H9 (cell line): ENCODE measurements around the gene HIPK1. TPM values are rescaled to one million over a fixed set of nuclear protein-coding genes. Genes with fewer than 3 reads are reported as not detected.

Experiments
- DNase-seq: peaks from one replicate; pipeline ENCODE4 v3.0.0-alpha.2; 2017
- H2AFZ ChIP-seq: one replicate; pipeline ENCODE4 v1.6.1; 2013; ENCODE audit warnings: mild to moderate bottlenecking, low read length, control low read depth, moderate library complexity
- H2AK5ac ChIP-seq: 2 replicates; pipeline ENCODE4 v1.6.1; 2013; ENCODE audit warnings: low read length, control low read depth, mixed read lengths; ENCODE audit not compliant: insufficient read length
- H2BK120ac ChIP-seq: one replicate; pipeline ENCODE4 v1.6.1; 2013; ENCODE audit warnings: low read depth, mild to moderate bottlenecking, low read length, control low read depth, inconsistent platforms; ENCODE audit not compliant: poor library complexity, severe bottlenecking
- H2BK12ac ChIP-seq: 2 replicates; pipeline ENCODE4 v1.6.1; 2013; ENCODE audit warnings: low read length, control low read depth, mixed read lengths, low read depth; ENCODE audit not compliant: insufficient read length
- H2BK15ac ChIP-seq: 2 replicates; pipeline ENCODE4 v1.6.1; 2013; ENCODE audit warnings: low read depth, low read length, control low read depth
- H2BK20ac ChIP-seq: one replicate; pipeline ENCODE4 v1.6.1; 2013; ENCODE audit warnings: low read depth, mild to moderate bottlenecking, low read length, control low read depth, inconsistent platforms; ENCODE audit not compliant: poor library complexity, severe bottlenecking
- H2BK5ac ChIP-seq: 2 replicates; pipeline ENCODE4 v1.6.1; 2013; ENCODE audit warnings: low read length, control low read depth, mixed read lengths; ENCODE audit not compliant: insufficient read length
- H3K14ac ChIP-seq: 2 replicates; pipeline ENCODE4 v1.6.1; 2013; ENCODE audit warnings: low read length, control low read depth; ENCODE audit not compliant: insufficient read depth
- H3K18ac ChIP-seq: 2 replicates; pipeline ENCODE4 v1.6.1; 2013; ENCODE audit warnings: low read depth, mild to moderate bottlenecking, mixed read lengths, low read length, control low read depth; ENCODE audit not compliant: insufficient read length
- H3K23ac ChIP-seq: 2 replicates; pipeline ENCODE4 v1.6.1; 2013; ENCODE audit warnings: low read length, control low read depth, mixed read lengths, low read depth; ENCODE audit not compliant: insufficient read length
- H3K23me2 ChIP-seq: 2 replicates; pipeline ENCODE4 v1.6.1; 2013; ENCODE audit warnings: low read depth, mild to moderate bottlenecking, mixed read lengths, low read length, control low read depth; ENCODE audit not compliant: insufficient read length, poor library complexity, severe bottlenecking
- H3K27ac ChIP-seq: 2 replicates; pipeline ENCODE4 v1.5.1; 2013; ENCODE audit warnings: low read length, control low read depth, mixed read lengths, low read depth; ENCODE audit not compliant: insufficient read length
- H3K27me3 ChIP-seq: 2 replicates; pipeline ENCODE4 v1.6.1; 2013; ENCODE audit warnings: low read length, control low read depth, inconsistent platforms; ENCODE audit not compliant: insufficient read depth
- H3K4ac ChIP-seq: 2 replicates; pipeline ENCODE4 v1.6.1; 2013; ENCODE audit warnings: low read depth, mild to moderate bottlenecking, control low read depth, inconsistent platforms, low read length, moderate library complexity
- H3K4me1 ChIP-seq: 2 replicates; pipeline ENCODE4 v1.6.1; 2013; ENCODE audit warnings: low read length, control low read depth, inconsistent platforms; ENCODE audit not compliant: insufficient read depth
- H3K4me2 ChIP-seq: 2 replicates; pipeline ENCODE4 v1.6.1; 2013; ENCODE audit warnings: low read length, control low read depth, mixed read lengths; ENCODE audit not compliant: insufficient read length, insufficient read depth
- H3K56ac ChIP-seq: 2 replicates; pipeline ENCODE4 v1.6.1; 2013; ENCODE audit warnings: low read depth, mild to moderate bottlenecking, mixed read lengths, low read length, control low read depth; ENCODE audit not compliant: insufficient read length
- H3K79me1 ChIP-seq: 2 replicates; pipeline ENCODE4 v1.6.1; 2013; ENCODE audit warnings: low read depth, mild to moderate bottlenecking, moderate library complexity, low read length, control low read depth, inconsistent platforms; ENCODE audit not compliant: insufficient read depth, poor library complexity, severe bottlenecking
- H3K79me2 ChIP-seq: 2 replicates; pipeline ENCODE4 v1.6.1; 2013; ENCODE audit warnings: low read length, control low read depth, inconsistent platforms; ENCODE audit not compliant: insufficient read depth
- H3K9ac ChIP-seq: 2 replicates; pipeline ENCODE4 v1.6.1; 2013; ENCODE audit warnings: low read length, control low read depth, mixed read lengths; ENCODE audit not compliant: insufficient read length; ENCODE audit errors: extremely low read depth
- H3K9me3 ChIP-seq: one replicate; pipeline ENCODE4 v1.6.1; 2013; ENCODE audit warnings: low read depth, low read length, inconsistent platforms; ENCODE audit not compliant: control insufficient read depth
- H3T11ph ChIP-seq: one replicate; pipeline ENCODE4 v1.6.1; 2013; ENCODE audit warnings: mild to moderate bottlenecking, low read length, control low read depth, inconsistent platforms
- H4K20me1 ChIP-seq: one replicate; pipeline ENCODE4 v1.6.1; 2013; ENCODE audit not compliant: control insufficient read depth, insufficient read length, insufficient read depth
- H4K5ac ChIP-seq: 2 replicates; pipeline ENCODE4 v1.6.1; 2013; ENCODE audit warnings: low read depth, mild to moderate bottlenecking, mixed read lengths, low read length, control low read depth; ENCODE audit not compliant: insufficient read length
- H4K8ac ChIP-seq: replicated peaks from 2 replicates; pipeline ENCODE4 v1.6.1; 2013; ENCODE audit warnings: low read length, control low read depth, mixed read lengths, low read depth; ENCODE audit not compliant: insufficient read length
- H4K91ac ChIP-seq: 2 replicates; pipeline ENCODE4 v1.6.1; 2013; ENCODE audit warnings: low read depth, mild to moderate bottlenecking, moderate library complexity, mixed read lengths, low read length, control low read depth; ENCODE audit not compliant: insufficient read length
- H3K27ac Mint-ChIP-seq, 3 experiments: 2 replicates in 2 of 3; 3 replicates in 1 of 3; pipeline ENCODE4 v1.8.0; 2020 to 2021; ENCODE audit warnings: mixed read lengths in 3 of 3, mild to moderate bottlenecking in 1 of 3, moderate library complexity in 1 of 3
- H3K27me3 Mint-ChIP-seq: 2 replicates; pipeline ENCODE4 v1.8.0; 2021; ENCODE audit warnings: low read depth, mild to moderate bottlenecking, moderate library complexity, mixed read lengths
- H3K36me3 Mint-ChIP-seq, 3 experiments: 2 replicates in 2 of 3; 3 replicates in 1 of 3; pipeline ENCODE4 v1.8.0; 2020 to 2021; ENCODE audit warnings: low read depth in 3 of 3, mixed read lengths in 3 of 3; ENCODE audit not compliant: insufficient read depth in 1 of 3
- H3K4me1 Mint-ChIP-seq, 2 experiments: 2 replicates each; pipeline ENCODE4 v1.8.0; 2020; ENCODE audit warnings: mixed read lengths in 2 of 2
- H3K4me3 Mint-ChIP-seq, 2 experiments: 2 replicates in 1 of 2; 3 replicates in 1 of 2; pipeline ENCODE4 v1.8.0; 2020 to 2021; ENCODE audit warnings: mild to moderate bottlenecking in 2 of 2, mixed read lengths in 2 of 2, moderate library complexity in 1 of 2
- H3K9me3 Mint-ChIP-seq, 2 experiments: 2 replicates in 1 of 2; 3 replicates in 1 of 2; pipeline ENCODE4 v1.8.0; 2020; ENCODE audit warnings: mild to moderate bottlenecking in 2 of 2, mixed read lengths in 2 of 2, moderate library complexity in 1 of 2
- WGBS: extraction: QIAGEN DNeasy Blood & Tissue Kit; methylation state at CpG from one replicate; pipeline ENCODE4 v1.1.7; 2013; ENCODE audit warnings: missing lambda C conversion rate, low lambda C conversion rate, mixed read lengths; ENCODE audit not compliant: insufficient read length; ENCODE audit errors: extremely low coverage; 5-methylcytosine and 5-hydroxymethylcytosine counted together
- total RNA-seq: library from RNA; stranded (reverse); gene quantifications from 2 replicates; pipeline ENCODE4 v1.2.1, GENCODE V29; 2021
- TF ChIP-seq, protein P1 (sequence below): fragments of 200-600 bp; sonication (generic); conservative IDR thresholded peaks from 3 replicates; pipeline ENCODE4 v1.8.0; 2021; ENCODE audit warnings: antibody characterized with exemption, mild to moderate bottlenecking

Gene HIPK1
- total RNA-seq, 1 experiment from 2014 or later = 65.7 TPM

DNA sequence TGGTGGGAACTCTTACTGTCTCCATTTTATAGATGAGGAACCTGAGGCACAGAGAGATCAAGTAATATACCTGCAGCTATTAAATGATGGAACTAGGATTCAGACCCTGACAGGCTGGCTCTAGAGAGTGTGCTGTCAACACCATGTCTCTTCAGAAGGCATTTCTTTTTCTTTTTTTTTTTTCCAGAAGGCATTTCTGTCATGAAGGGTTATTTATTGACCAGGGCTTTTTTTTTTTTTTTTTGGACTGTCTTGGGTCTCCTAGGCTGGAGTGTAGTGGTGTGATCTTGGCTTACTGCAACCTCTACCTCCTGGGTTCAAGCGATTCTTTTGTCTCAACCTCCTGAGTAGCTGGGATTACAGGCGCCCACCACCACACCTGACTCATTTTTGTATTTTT lies 22.6 kb downstream of the HIPK1 start:
- peaks cover 9% of the 10 kb centered on the region for H3K79me1 ChIP-seq
- no peak overlapping the region for H2AK5ac ChIP-seq
- H3K79me2 ChIP-seq = no peaks in the 10 kb centered on the region
- no peak overlapping the region for H3K4ac ChIP-seq
- H3K4me2 ChIP-seq = no peak overlapping the region
- H3K9me3 Mint-ChIP-seq = no peaks in the 10 kb centered on the region
- H3K56ac ChIP-seq = no peak overlapping the region
- H3K23me2 ChIP-seq = no peaks in the 10 kb centered on the region
- H3T11ph ChIP-seq = no peak overlapping the region
- peaks cover 3 to 28% (median 16%) of the 10 kb centered on the region in 3 experiments; a peak in 5 of 7 replicates for H3K36me3 Mint-ChIP-seq
- no peak overlapping the region for H3K14ac ChIP-seq
- no peak overlapping the region for H2BK5ac ChIP-seq
- no peak overlapping the region for H3K18ac ChIP-seq
- H2BK120ac ChIP-seq = no peak overlapping the region
- H4K8ac ChIP-seq = no peak overlapping the region
- H3K4me1 ChIP-seq = peaks cover 3% of the 10 kb centered on the region; the same call in 1 of the 2 replicates
- no peak overlapping the region for H4K91ac ChIP-seq
- TF ChIP-seq, protein P1, sequence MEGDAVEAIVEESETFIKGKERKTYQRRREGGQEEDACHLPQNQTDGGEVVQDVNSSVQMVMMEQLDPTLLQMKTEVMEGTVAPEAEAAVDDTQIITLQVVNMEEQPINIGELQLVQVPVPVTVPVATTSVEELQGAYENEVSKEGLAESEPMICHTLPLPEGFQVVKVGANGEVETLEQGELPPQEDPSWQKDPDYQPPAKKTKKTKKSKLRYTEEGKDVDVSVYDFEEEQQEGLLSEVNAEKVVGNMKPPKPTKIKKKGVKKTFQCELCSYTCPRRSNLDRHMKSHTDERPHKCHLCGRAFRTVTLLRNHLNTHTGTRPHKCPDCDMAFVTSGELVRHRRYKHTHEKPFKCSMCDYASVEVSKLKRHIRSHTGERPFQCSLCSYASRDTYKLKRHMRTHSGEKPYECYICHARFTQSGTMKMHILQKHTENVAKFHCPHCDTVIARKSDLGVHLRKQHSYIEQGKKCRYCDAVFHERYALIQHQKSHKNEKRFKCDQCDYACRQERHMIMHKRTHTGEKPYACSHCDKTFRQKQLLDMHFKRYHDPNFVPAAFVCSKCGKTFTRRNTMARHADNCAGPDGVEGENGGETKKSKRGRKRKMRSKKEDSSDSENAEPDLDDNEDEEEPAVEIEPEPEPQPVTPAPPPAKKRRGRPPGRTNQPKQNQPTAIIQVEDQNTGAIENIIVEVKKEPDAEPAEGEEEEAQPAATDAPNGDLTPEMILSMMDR = no peak
- H3K27me3 Mint-ChIP-seq = no peaks in the 10 kb centered on the region
- H3K27ac Mint-ChIP-seq = peak overlapping the region in 1 of 3 experiments; percentile 46; a peak in 1 of 7 replicates
- no peak overlapping the region for H2BK12ac ChIP-seq
- H4K5ac ChIP-seq = no peak overlapping the region
- no CpG with 5 or more reads among the region's 2 CpGs for WGBS
- no peaks in the 10 kb centered on the region for H3K27me3 ChIP-seq
- H2AFZ ChIP-seq = no peak overlapping the region
- peaks cover 16 to 19% of the 10 kb centered on the region in 2 experiments for H3K4me1 Mint-ChIP-seq
- H3K9me3 ChIP-seq = no peaks in the 10 kb centered on the region
- H3K9ac ChIP-seq = no peak overlapping the region
- H2BK15ac ChIP-seq = no peak overlapping the region
- no peak overlapping the region for H3K23ac ChIP-seq
- no peaks in the 10 kb centered on the region for H4K20me1 ChIP-seq
- no peak overlapping the region for H2BK20ac ChIP-seq
- H3K4me3 Mint-ChIP-seq = no peak overlapping the region
- DNase-seq = no peak
- H3K27ac ChIP-seq = no peak overlapping the region
